Measurements from ENCODE around the gene LRP8. TPM values are rescaled to one million over a fixed set of nuclear protein-coding genes. Genes with fewer than 3 reads are reported as not detected.

LRP8 gene
- total and polyA plus RNA-seq, 2 of the 4 experiments (the other 2 are of a cell fraction): 12.0 to 12.1 TPM

DNA sequence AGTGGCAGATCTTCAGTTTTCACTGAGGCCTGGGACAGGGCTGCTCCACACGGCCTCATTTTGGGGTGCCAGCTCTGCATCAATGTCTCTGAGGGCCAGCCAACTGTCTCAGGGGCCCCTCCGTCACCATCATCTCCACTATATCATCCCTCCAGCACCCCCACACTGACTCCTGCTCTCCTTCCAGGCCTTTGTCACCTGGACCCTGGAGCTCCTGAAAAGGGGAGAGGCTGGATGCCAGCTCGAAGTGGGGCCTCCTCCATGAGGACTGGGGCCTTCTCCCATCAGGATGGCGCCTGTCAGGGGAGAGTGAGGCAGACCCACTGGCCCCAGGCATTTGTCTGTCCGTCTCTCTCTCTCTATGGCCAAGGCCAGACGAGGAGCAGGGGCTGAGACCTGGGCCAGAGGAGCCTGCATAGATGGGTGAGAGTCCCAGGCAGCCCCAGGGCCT, 44.7 kb upstream of the LRP8 start:
- CTCF ChIA-PET: interaction anchor here (1.1 kb wide), 1 partner anchor 16 kb away, joined by 3 read pairs; no protein-coding TSS in a partner anchor
- H2AFZ ChIP-seq (replicated peaks; ENCODE audit: low read length, poor library complexity): no peak overlapping the region

More for the DNA sequence above, 44.7 kb upstream of the LRP8 start:
- no peak overlapping the region for H3K23ac ChIP-seq (ENCODE audit: low read depth, low read length)
- no TSS peak for BruUV-seq (replicated peaks)
- H3K79me1 ChIP-seq (ENCODE audit: low read depth in 1 of 2, low read length in 2 of 2): no peaks in the 10 kb centered on the region
- no peak overlapping the region for H2AK5ac ChIP-seq (ENCODE audit: low read depth, low read length)
- H2AK9ac ChIP-seq (replicated peaks; ENCODE audit: low read depth, low read length, poor library complexity): no peak overlapping the region
- peaks cover 59% of the 10 kb centered on the region for H3K27me3 ChIP-seq (ENCODE audit: control insufficient read depth, insufficient read depth, low read length)
- H4K5ac ChIP-seq (ENCODE audit: low read depth, low read length): no peak overlapping the region
- no peak overlapping the region for H4K8ac ChIP-seq (ENCODE audit: low read depth in 2 of 2, low read length in 2 of 2)
- dilution Hi-C loops (cut with HindIII; ENCODE audit: low sequenced_read_pairs, unreplicated experiment): no loop called here
- no peak overlapping the region for H3K18ac ChIP-seq (ENCODE audit: low read depth, low read length)
- no peaks in the 10 kb centered on the region for H3K9me3 ChIP-seq (ENCODE audit: control insufficient read depth, insufficient read depth, low read length)
- no peaks in the 10 kb centered on the region for H3K9me1 ChIP-seq (ENCODE audit: insufficient read depth, low read length)
- no peak overlapping the region for H3K56ac ChIP-seq (ENCODE audit: extremely low read depth, insufficient read depth, low read length)
- no peak overlapping the region for H3K4me2 ChIP-seq (ENCODE audit: low read depth, low read length)
- POLR2A ChIA-PET (ENCODE audit: unreplicated experiment): no interaction called here
- no peak overlapping the region for H3K14ac ChIP-seq (replicated peaks; ENCODE audit: low read depth, low read length)
- no peaks in the 10 kb centered on the region for H3K36me3 ChIP-seq (ENCODE audit: control insufficient read depth, insufficient read depth, low read length)
- H3K27ac ChIP-seq (ENCODE audit: insufficient read depth, low read length): no peak overlapping the region
- no peak for ATAC-seq (ENCODE audit: low read depth)
- in situ Hi-C loops (cut with MboI; ENCODE audit: low sequenced_read_pairs): no loop called here
- H2BK15ac ChIP-seq (ENCODE audit: low read depth, low read length): no peak overlapping the region
- no peak overlapping the region for H4K91ac ChIP-seq (ENCODE audit: insufficient read depth, low read depth, low read length)
- H2BK5ac ChIP-seq (ENCODE audit: low read depth, low read length, poor library complexity, severe bottlenecking): no peak overlapping the region
- no peak overlapping the region for H3K4me3 ChIP-seq (ENCODE audit: insufficient read depth, low read depth, low read length)
- no peak for DNase-seq
- no peak overlapping the region for H2BK120ac ChIP-seq (ENCODE audit: low read depth, low read length)
- H3K9ac ChIP-seq (ENCODE audit: low read depth, low read length): no peak overlapping the region
- H4K20me1 ChIP-seq (ENCODE audit: insufficient read depth, low read length): no peaks in the 10 kb centered on the region
- no peak overlapping the region for H2BK20ac ChIP-seq (ENCODE audit: low read depth, low read length)
- TF ChIP-seq, protein P1, sequence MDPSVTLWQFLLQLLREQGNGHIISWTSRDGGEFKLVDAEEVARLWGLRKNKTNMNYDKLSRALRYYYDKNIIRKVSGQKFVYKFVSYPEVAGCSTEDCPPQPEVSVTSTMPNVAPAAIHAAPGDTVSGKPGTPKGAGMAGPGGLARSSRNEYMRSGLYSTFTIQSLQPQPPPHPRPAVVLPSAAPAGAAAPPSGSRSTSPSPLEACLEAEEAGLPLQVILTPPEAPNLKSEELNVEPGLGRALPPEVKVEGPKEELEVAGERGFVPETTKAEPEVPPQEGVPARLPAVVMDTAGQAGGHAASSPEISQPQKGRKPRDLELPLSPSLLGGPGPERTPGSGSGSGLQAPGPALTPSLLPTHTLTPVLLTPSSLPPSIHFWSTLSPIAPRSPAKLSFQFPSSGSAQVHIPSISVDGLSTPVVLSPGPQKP (IDR thresholded peaks at IDR 0.05; ENCODE audit: borderline replicate concordance, low read depth, low read length): no peak
- TF ChIP-seq MXI1 (IDR thresholded peaks at IDR 0.05; ENCODE audit: borderline replicate concordance, low read depth, low read length) (no peak), CEBPB (IDR thresholded peaks at IDR 0.05; ENCODE audit: low read depth, low read length) (no peak)
- no peak overlapping the region for H3K4ac ChIP-seq (ENCODE audit: low read depth, low read length)
- no peaks in the 10 kb centered on the region; the same call in 1 of the 2 replicates for H3K4me1 ChIP-seq (ENCODE audit: control insufficient read depth, insufficient read depth, low read length)
- intact Hi-C loops (cut with micrococcal nuclease): no loop called here
- WGBS, 2 experiments (ENCODE audit: extremely low coverage in 2 of 2, insufficient read length in 1 of 2): 40% methylated on average over 2 of the region's 6 CpGs; no CpG with 5 or more reads in 1 of the 2 experiments

Data from IMR-90 (cell line).